HG02943 (cell line): Measurements from ENCODE around the gene SYPL2.

ENCODE experiments used
- ATAC-seq: cut with Tn5 transposase; IDR thresholded peaks from one replicate; pipeline ENCODE4 v1.9.1; 2021; ENCODE audit warnings: mild to moderate bottlenecking, low read depth, moderate library complexity; ENCODE audit not compliant: unreplicated experiment

The SYPL2 gene

DNA sequence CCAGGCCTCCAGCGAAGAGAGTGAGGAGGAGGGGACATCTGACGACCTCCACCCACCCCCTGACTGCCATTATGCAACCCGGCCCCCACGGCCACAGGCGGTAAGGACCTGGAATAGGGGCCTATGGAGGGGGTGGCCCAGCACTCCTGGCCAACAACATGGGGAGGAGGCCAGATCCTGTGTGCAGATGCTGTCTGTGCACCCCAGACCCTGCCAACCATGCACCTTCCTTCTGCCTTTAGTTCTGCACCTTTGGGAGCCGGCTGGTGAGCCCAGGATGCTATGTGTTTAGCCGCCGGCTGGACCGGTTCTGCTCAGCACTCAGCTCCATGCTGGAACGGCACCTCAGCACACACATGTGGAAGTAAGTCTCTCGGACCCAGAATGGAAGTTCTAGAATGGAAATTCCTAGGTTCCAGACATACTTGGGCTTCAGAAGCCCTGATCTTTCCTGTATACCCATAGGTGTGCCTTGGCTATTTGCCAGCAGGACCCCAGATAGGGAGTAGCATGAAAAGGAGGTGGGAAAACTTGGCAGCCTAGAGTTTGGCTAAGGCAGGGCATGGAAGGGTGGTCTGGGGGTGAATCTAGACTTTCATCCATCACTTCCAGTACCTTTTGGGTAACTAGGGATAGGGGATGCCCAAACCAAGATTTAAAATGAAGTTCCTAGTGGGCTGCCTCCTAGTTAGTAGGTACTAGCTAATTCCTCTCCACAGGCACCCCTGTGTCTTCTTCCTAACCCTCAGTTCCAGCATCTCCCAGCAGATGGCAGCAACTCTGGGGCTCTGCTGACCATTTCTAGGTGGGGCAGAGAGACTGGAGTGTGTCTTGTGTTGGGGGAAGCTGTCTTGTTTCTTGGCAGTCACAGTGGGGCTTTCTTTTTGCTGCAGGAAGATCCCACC, 23.9 kb downstream of the SYPL2 start:
- ATAC-seq, result no peak

DNA sequence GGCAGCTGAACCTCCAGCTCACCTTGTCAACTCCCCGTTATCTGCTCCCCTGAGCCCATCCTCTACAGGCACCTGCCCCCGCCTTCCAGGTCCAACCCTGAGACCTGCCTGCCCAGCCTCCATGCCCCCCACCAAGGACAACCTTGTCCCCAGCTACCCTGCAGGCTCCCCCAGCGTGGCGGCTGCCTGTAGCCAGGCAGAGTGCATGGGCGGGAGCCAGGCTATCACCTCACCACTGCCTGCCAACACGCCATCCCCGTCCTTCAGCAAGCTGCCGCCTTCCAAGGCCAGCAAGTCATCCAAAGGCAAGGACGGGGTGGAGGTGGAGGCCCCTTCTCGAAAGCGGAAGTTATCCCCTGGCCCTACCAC, 24.6 kb downstream of the SYPL2 start:
- no peak for ATAC-seq

DNA sequence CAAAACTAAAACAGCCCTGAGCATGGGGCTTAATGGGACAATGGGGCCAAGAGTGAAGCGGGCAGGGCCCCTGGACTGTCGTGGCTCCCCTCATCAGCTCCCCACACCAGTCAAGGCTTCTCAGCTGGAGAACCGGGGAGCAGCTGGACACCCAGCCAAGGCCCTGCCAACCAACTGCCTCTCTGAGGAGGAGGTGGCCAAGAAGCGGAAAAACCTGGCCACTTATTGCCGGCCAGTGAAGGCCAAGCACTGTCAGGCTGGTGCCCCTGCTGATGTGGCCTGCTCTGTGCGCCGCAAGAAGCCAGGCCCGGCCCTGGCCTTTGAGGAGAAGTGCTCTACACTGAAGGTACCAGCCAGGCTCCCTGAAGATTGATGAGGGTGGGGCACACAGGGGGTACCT, 25.0 kb downstream of the SYPL2 start:
- no peak for ATAC-seq

DNA sequence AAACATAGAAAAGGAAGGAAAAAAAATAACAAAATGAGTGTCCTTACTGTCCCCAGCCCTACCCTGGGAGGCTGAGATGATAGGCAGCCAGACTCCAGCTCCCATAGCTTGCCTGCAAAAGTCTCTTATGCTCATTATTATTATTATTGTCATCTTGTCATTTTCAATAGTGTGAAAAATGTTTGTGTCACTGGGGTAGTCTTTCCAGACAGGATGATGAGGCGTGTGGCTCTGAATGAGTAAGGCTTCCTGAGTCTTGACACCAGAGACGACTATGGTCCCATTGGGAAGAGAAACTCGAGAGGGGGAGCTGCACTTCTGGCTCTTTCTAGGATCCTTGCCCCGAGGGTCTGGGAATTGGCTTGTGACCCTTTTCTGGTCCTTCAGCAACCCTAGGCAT, 26.4 kb downstream of the SYPL2 start:
- no peak for ATAC-seq

DNA sequence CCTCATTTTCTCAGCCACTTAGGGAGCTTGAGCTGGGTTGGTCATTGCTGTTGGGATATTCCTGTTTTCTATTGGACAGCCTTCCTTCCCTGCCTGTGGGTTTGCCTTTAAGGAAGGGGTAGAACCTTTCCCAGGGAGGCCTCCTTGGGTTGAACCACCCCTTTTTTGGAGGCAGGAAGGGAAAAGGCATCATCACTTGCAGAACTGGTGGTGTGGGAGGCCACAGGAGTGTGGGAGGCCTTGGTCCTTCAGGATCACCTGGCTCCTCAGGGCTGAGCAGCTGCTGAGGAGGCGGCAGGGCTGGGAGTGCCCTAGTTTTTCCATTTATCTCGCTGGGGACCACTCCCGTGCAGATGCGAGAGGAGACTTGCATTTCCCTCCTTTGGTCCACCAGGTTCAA, 26.9 kb downstream of the SYPL2 start:
- no peak for ATAC-seq

DNA sequence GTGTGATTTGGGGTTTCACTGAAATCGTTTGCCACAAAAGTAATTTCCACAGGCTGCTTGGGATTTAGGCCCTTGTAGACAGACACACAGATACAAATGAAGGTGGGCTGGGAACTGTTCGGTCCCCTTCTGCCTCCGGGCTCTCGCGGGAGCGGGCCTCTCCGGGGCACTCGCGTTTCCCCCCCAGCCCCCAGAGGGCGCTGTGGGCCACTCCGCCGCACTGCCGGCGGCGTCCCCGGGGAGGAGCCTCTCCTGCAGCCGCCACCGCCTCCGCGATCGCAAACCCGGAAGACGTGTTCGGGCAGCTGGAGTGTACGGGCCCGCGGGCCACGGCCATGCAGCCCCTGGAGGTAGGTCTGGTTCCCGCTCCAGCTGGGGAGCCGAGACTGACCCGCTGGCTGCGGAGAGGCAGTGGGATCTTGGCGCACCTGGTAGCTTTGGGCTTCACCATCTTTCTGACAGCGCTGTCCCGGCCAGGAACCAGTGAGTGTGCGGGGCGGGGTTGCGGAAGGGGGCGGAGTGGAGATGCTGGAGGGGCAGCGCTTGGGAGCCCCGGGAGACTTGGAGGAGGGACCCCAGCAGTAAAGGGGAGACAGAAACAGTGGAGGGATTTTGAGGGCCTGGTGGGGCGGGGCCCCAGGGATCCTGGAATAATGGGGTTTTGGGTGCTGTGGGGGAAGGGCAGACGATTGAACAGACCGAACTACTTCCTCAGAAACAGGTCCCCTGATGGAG, 27.6 kb downstream of the SYPL2 start, which contains the start of gene CYB561D1:
CYB561D1 (plus strand) TSS at position 290 of the 735 bp plus-strand sequence; CDS start at position 336, 46 bp downstream.
- peak; percentile 87 for ATAC-seq

DNA sequence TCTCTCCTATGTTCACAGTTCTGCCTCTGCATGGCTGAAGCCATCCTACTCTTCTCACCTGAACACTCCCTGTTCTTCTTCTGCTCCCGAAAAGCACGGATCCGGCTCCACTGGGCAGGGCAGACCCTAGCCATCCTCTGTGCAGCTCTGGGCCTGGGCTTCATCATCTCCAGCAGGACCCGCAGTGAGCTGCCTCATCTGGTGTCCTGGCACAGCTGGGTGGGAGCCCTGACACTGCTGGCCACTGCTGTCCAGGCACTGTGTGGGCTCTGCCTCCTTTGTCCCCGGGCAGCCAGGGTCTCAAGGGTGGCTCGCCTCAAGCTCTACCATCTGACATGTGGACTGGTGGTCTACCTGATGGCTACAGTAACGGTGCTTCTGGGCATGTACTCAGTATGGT, 29.4 kb downstream of the SYPL2 start:
- no peak for ATAC-seq

DNA sequence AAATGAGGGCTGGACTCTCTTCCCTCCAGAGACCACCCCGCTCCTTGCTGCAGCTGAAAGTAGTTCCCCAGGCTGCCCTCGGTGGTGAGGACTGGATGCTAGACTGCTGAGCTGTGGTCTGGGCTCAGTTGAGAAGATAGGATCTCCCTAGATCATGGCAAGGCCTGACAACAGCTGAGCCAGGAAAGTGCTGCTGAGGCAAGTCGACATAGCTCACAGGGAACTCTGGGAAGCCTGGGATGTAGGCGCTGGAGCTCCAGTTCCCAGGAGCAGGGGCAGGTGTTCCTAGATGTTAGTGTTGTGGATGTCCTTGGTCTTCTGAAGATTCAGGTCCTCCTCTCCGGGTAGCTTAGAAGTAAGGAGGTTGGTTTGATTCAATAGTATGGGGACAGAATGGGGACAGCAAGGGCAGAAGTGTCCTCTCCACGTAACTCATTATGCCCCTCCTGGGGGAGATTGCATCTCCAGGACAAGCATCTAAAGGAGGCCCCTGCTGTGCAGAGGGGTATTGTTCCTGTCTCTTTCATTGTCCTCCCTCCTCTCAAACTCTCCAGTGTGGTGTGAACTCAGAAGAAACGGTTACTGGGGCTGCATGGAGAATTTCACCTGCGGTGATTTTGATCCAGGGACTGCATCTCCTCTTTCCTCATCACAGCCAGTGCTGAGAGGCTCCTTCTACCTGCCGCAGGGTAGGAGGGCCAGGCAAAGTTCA, 31.3 kb downstream of the SYPL2 start:
- ATAC-seq, result no peak

DNA sequence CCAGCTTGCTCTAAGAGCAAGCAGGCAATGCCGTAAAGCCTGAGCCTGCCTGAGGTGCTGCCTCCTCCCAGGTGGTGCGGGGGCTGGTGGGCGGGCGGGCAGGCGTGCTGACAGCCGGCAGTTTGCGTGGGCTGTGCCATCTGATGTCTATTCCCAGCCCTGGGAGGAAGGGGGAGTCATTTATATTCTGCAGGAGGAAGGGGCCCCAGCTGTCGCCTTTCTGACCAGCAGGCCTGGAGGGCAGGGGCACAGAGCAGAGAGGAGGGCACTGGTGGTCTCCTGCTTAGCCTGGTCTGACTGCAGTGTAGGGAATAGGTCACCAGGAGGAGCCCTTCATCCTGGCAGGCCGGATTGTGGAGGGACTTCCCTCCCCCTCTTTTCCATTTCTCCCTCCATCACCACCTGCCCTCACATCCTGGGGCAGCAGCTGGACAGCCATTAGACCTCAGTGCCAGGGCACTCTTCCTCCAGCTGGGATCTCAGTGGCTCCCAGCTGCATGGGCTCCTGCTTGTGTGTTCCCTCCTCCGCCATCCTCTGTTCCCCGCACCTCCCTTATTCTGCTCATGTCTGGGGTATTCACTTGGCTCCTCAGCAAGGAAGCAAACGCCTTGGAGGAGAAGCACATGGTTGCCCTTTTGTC, 31.9 kb downstream of the SYPL2 start:
- no peak for ATAC-seq

DNA sequence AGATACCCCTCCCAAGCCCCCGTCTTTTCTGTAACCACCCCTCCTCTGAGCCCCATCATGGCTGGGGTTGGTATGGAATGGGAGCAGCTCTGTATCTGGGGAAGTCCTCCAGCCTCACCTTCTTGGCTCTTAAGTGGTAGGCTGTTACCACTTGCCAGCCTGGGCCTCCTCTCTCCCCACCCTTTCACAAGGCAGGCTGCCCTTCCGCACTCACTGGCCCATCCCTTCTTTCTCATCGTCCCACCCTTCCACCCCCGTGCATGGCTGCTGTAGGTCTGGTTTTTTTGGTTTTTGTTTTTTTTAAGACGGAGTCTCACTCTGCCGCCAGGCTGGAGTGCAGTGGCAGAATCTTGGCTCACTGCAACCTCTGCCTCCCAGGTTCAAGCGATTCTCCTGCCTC, 32.7 kb downstream of the SYPL2 start:
- ATAC-seq, result no peak

DNA sequence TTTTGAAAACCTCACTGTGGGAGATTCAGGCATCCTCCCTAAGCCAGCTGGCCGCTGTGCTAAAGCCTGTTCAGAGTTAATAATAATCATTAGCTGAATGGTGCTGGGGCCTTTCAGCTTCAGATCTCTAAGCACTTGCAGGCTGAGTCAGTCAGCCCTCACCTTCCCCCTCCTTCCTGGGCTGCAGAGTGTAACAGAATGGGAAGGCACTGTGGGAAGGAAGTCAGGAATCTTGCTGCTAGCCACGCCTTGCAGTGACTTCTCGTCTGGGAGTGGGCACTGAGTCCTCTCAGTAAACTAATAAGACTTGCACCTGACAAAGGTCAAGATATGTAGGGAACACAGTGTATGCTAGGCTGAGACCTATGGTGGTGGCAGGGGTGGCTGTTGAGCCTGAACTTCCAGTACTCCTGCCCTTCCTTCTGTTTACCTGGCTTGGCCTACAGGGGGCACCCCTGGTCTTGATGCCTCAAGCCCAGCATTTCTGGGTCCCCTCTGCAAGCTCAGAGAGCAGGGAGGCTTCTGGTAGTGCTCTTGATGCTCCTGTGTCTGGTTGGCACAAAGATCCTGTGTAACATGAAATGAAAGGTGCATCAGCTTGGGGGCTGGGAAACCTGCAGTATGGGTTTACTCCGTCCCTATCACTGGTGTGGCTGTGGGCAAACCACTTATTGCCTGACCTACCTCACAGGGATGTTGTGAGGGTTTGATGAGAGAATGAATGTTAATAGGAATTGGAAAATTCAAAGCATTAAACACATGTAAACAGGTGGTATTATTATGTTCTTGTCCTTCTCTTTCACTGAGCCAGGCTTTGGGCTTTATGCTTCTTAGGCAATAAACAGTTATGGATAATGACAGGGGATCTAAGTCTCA, 33.6 kb downstream of the SYPL2 start:
- ATAC-seq, result no peak

DNA sequence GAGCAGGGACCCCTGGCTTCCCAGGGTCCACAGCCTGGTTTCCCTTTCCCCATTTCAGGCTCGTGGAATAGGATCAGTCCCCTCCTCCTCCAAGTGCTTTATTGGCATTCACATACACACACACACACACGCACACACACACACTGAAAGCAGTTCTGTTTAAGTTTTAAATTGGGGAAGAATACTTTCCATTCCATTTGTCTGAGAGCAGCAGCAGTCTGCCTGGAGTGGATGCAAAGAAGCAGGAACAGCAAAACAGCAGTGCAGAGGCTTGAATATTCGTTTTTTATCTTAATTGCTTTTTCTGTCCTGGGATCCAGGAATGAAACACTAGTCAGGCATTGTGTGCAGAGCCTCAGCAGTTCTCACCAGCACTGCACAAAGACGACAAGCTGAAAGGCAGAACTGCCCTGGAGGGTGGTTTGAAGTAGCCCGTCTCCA, 34.6 kb downstream of the SYPL2 start:
- no peak for ATAC-seq

DNA sequence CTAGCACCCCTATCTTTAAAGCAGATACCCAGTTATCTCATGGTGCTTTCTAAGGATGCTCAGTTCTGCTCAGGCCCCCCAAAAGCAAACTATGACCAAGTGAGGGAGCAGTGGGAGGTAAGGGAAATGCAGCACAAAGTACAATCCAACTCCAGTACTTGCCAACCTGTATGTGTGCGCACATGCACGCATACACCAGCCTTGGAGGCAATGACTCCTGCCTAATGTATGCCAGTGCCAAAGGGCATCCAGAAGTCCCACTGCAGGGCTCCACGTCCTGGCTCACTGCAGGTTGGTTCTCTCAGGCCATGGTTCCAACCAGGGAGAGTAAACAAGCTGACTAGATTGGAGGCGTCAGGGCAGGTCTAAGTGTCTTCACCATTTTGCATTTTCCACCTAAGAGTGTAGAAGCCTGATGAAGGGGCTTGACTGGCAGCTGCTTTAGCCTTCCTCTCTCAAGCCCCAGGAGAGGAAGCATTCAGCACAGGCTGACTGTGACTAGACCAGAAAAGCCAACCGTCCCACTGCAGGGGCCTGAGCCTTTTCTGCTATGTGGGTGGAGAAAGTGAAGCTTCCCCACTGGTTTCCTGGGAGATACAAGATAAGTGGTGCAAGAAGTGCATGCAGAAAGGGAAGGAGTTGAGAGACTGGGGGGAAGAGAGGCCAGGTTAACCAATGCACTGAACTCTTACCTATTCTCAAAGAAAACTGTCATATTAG, 35.5 kb downstream of the SYPL2 start:
- no peak for ATAC-seq

DNA sequence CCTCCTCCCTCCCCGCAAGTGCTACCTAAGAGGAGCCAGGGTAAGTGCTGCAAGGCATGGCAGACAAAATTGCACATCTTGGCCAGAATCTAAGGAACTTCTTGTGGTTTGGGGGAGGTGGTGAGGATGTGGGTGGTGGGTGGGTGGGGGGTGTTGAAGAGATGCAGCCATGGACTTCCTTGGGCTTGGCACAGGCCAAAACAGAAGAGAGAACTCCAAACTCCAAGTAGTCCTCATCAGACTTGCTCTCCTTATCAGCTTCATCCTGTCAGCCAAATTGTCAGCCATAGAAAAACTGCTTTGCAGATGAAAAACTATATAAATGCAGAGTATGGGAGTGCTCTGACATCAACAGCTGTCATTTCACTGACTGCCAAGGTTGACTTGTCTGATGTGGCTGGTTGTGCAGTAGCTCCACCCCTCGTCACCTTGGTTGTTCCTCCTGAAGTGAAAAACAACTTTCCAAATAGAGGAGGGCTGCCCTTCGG, 36.1 kb downstream of the SYPL2 start:
- no peak for ATAC-seq

DNA sequence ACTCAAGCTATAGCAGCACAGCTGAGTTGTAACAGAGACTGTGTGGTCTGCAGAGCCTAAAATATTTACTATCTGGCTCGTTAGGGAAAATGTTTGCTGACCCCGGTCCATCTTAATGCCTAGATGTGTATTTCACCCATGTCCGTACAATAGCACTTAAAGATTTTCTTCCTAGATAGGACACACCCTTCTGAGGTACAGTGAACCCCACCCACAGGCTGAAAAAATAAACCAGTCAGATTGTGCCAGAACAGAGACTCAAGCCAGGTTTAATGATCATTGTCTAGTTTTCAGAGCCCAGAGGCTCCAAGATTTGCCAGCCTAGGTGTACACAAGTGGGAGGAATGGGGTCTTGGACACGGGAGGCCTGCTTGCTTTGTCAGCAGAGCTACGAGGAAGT, 37.6 kb downstream of the SYPL2 start:
- no peak for ATAC-seq

DNA sequence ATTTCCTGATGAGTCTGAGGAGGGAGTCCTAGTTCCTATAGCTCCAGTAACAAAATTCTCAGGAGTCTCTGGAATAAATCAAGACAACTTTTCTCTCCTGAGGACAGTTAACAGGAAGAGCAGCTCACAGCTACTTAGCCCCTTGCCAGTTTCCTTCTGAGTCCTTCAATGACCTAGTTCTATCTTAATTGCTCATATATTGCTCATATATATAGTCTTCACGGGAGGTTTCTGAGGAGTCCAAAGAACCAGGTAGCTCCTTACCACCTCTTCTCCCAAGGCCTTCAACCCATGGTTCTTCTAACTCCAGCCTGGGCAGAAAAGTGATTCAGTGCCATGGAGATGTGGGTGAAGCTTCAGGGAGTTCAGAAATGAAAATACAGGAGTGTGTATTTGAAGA, 38.6 kb downstream of the SYPL2 start:
- no peak for ATAC-seq

DNA sequence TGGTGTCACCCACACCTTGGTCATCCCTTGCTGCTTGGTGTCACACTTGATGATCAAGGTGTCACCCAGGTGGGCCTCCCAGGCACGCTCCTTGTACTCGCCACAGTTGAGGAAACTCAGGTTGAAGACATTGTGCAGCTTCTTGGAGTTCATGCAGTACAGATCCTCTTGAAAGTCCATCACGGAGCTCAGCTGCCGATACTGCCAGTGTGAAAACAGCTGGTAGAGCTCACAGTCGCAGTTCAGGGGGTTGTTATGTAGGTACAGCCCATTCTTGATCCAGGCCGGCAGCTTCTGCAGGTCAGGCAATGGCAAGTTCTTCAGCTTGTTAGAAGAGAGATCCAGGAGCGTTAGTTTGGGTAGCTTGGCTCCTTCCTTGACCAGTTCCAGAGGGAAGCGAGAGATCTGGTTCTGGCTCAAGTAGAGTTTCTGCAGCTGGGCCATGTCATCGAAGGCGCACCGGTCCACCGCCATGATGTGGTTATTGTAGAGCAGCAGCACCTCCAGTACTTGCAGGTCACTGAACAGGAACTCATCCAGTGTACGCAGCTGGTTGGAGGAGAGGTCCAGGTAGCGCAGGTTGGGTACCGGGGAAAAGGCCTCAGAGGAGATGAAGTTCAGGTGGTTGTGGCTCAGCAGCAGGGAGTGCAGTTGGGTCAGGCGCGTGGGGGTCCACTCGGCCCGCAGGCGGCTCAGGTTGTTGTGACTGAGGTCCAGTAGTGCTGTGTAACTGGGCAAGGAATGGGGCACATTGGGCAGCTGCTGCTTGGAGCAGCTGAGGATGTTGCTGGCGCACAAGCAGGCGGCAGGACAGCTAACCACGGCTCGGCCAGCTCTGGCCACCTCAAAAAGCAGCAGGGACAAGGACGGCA, 41.9 kb downstream of the SYPL2 start:
- no peak for ATAC-seq

DNA sequence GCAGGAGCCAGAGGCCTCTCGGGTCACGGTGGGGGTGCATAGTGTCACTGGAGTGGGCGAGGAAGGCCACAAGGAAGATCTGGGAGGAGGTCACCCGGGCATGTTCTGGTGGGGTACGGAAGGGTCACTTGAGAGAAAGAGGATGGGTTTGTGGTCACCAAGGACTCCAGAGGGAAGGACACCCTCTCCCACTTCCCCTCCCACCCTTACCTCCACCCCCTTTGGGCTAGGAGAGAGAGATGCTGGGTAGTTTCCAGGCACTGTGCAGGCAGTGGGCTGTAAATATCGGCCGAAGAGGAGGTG, 42.5 kb downstream of the SYPL2 start:
- ATAC-seq, result no peak
